NCI-H2171 treated with DMSO at 0.1 percent for 48 hours (cell line): ENCODE data around the gene NT5DC3.

Source experiments
- DNase-seq: peaks from one replicate; lab custom pipeline; 2025; lab: John Stamatoyannopoulos, UW

Gene NT5DC3

GRCh38 chr12:103840876-103841689 lies at the start of gene NT5DC3:
NT5DC3 (minus strand) TSS chr12:103841234; CDS start chr12:103841156, 78 bp downstream.
- DNase-seq: peak; percentile 80

GRCh38 chr12:103887738-103888137 lies 46.7 kb upstream of the NT5DC3 start:
- DNase-seq: peak; percentile 8

- DNase-seq: no peak
Observed at GRCh38 chr12:103886195-103886797, 45.3 kb upstream of the NT5DC3 start.

- DNase-seq: peak; percentile 77
Observed at GRCh38 chr12:103884316-103884715, 43.3 kb upstream of the NT5DC3 start.

GRCh38 chr12:103883908-103884307 lies 42.9 kb upstream of the NT5DC3 start:
- no peak for DNase-seq

GRCh38 chr12:103882861-103883596 lies 42.0 kb upstream of the NT5DC3 start:
- DNase-seq: no peak

- no peak for DNase-seq
Observed at GRCh38 chr12:103881261-103881660, 40.2 kb upstream of the NT5DC3 start.

- DNase-seq: no peak
Observed at GRCh38 chr12:103880299-103881142, 39.5 kb upstream of the NT5DC3 start.

GRCh38 chr12:103879878-103880277 lies 38.8 kb upstream of the NT5DC3 start:
- no peak for DNase-seq

GRCh38 chr12:103879048-103879692 lies 38.1 kb upstream of the NT5DC3 start:
- no peak for DNase-seq

GRCh38 chr12:103877934-103878510 lies 37.0 kb upstream of the NT5DC3 start:
- peak; percentile 74 for DNase-seq

GRCh38 chr12:103877288-103877687 lies 36.3 kb upstream of the NT5DC3 start:
- DNase-seq: no peak

- peak; percentile 92 for DNase-seq
Observed at GRCh38 chr12:103875666-103876065, 34.6 kb upstream of the NT5DC3 start.

GRCh38 chr12:103868215-103868614 lies 27.2 kb upstream of the NT5DC3 start:
- DNase-seq: no peak

GRCh38 chr12:103865151-103865730 lies 24.2 kb upstream of the NT5DC3 start:
- no peak for DNase-seq

- no peak for DNase-seq
Observed at GRCh38 chr12:103864710-103865109, 23.7 kb upstream of the NT5DC3 start.

GRCh38 chr12:103858953-103859601 lies 18.0 kb upstream of the NT5DC3 start:
- no peak for DNase-seq

GRCh38 chr12:103858335-103858734 lies 17.3 kb upstream of the NT5DC3 start:
- DNase-seq: no peak

GRCh38 chr12:103857164-103857563 lies 16.1 kb upstream of the NT5DC3 start:
- no peak for DNase-seq
